H1 (cell line): ENCODE results near the gene FGF12.

Experiments
- BRCA1 ChIP-seq: IDR thresholded peaks from 2 replicates; pipeline ENCODE4 v1.6.1; 2012; ENCODE audit warnings: low read depth, low read length, improper control_type of control experiment
- CREB1 ChIP-seq: IDR thresholded peaks from 2 replicates; pipeline ENCODE4 v1.6.1; 2012; ENCODE audit warnings: inconsistent platforms
- POLR2A ChIP-seq, 2 experiments: IDR thresholded peaks; 1 replicate in 1 of 2; 2 replicates in 1 of 2; pipeline ENCODE4 v1.6.1; 2011; ENCODE audit warnings: low read depth in 2 of 2, low read length in 2 of 2, mild to moderate bottlenecking in 2 of 2; ENCODE audit errors: control extremely low read depth in 1 of 2
- POLR2AphosphoS5 ChIP-seq: IDR thresholded peaks from 2 replicates; pipeline ENCODE4 v1.6.1; 2011; ENCODE audit warnings: low read depth, low read length
- RXRA ChIP-seq: IDR thresholded peaks from 2 replicates; pipeline ENCODE4 v1.6.1; 2011; ENCODE audit warnings: low read depth, mild to moderate bottlenecking, low read length, moderate library complexity; ENCODE audit not compliant: insufficient read depth
- SRF ChIP-seq: IDR thresholded peaks from 2 replicates; pipeline ENCODE4 v1.6.1; 2011; ENCODE audit warnings: mild to moderate bottlenecking, low read depth, low read length, moderate library complexity
- TAF1 ChIP-seq: IDR thresholded peaks from 2 replicates; pipeline ENCODE4 v1.6.1; 2011; ENCODE audit warnings: mild to moderate bottlenecking, low read depth, low read length
- TF ChIP-seq, protein P1 (sequence below), 3 experiments: IDR thresholded peaks; 1 replicate in 2 of 3; 2 replicates in 1 of 3; pipeline versions ENCODE4 v1.5.1 to v1.6.1; 2011; ENCODE audit warnings: low read length in 3 of 3, mild to moderate bottlenecking in 3 of 3, inconsistent platforms in 2 of 3, low read depth in 1 of 3, moderate library complexity in 1 of 3; ENCODE audit not compliant: insufficient read depth in 1 of 3; ENCODE audit errors: control extremely low read depth in 1 of 3

DNA sequence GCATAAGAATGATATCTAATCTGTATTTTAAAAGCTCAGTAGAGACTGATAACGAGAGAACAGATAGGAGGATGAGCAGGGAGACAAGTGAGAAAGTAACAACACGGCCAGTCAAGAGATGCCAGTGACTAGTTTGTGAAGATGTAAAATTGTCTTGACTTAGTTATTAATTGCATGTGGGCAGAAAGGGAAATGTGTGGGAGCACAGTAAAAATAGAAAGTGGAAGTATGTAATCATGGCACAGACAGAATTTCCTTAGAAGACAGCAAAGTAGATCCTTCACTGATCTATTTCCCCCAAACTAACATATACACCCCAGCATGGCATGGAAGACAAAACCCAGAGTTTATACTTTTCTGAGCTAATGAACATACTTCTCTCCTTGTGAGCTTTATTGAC, 344.5 kb downstream of the FGF12 start:
- TF ChIP-seq, protein P1, sequence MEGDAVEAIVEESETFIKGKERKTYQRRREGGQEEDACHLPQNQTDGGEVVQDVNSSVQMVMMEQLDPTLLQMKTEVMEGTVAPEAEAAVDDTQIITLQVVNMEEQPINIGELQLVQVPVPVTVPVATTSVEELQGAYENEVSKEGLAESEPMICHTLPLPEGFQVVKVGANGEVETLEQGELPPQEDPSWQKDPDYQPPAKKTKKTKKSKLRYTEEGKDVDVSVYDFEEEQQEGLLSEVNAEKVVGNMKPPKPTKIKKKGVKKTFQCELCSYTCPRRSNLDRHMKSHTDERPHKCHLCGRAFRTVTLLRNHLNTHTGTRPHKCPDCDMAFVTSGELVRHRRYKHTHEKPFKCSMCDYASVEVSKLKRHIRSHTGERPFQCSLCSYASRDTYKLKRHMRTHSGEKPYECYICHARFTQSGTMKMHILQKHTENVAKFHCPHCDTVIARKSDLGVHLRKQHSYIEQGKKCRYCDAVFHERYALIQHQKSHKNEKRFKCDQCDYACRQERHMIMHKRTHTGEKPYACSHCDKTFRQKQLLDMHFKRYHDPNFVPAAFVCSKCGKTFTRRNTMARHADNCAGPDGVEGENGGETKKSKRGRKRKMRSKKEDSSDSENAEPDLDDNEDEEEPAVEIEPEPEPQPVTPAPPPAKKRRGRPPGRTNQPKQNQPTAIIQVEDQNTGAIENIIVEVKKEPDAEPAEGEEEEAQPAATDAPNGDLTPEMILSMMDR (IDR thresholded peaks at IDR 0.05; ENCODE audit: control extremely low read depth in 1 of 3, insufficient read depth in 1 of 3, low read depth in 1 of 3, low read length in 3 of 3): no peak
- TF ChIP-seq POLR2A (IDR thresholded peaks at IDR 0.05; ENCODE audit: control extremely low read depth in 1 of 2, low read depth in 2 of 2, low read length in 2 of 2) (no peak), SRF (no peak), POLR2AphosphoS5 (no peak), RXRA (no peak), CREB1 (no peak), TAF1 (no peak), BRCA1 (no peak)
